ENCODE measurements around the gene TRMT61B.

The TRMT61B gene

DNA sequence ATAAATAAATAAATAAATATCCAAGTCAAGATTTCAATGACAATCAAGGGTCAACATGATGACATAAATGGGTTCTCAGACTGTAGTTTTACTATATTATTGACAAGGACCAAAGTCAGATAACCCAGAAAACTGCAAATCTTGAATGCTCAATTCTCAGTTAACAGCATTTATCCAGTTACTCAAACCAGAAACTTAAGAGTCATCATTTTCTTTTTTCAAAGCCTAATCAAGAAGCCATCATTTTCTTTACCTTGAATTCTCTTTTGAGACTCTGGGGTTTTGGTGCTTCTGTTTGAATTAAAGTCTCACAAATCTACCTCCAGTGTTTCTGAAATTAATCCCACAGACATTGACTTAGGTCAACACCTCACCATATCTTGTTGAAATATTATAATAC, 14.1 kb downstream of the TRMT61B start:
- no peak for DNase-seq (ENCODE audit: low spot score)

DNA sequence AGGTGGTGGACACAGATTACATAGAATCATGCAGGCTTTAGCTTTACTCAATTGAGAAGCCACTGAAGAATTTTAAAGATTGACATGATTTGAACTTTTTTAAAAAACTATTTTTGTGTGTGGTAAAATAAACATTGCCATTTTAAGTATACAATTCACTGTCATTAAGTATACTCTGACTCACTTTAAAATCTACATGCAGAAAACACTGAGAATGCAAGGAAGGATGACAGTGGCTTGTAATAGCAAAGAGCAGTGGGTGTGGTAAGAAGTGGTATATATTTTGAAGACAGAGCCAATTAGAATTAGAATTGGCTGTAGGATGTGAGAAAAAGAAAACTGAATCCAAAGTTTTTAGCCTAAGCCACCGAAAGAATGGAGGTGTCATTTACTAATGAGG, 14.9 kb downstream of the TRMT61B start:
- DNase-seq (ENCODE audit: low spot score) = no peak

GRCh38 chr2:28842042-28842441, 28.1 kb downstream of the TRMT61B start:
- no peak for DNase-seq (ENCODE audit: low spot score)

DNA sequence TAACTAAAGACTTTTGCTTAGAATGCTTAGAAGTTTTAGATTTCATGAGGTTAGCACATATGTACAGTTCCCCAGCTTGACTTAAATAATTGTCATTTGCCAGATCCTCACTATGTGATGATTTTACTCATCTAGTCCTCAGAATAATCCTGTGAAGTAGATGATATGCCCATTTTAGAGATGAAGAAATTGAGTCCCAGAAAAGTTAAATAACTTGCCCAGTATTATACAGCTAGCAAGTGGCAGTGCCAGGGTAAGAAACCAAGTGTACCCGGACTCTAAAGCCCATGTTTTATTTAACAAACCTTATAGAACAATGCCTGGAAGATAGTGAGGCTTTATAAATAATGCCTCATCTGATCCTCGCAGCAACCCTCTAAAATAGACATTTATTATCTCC, 31.1 kb downstream of the TRMT61B start:
- no peak for DNase-seq (ENCODE audit: low spot score)

DNA sequence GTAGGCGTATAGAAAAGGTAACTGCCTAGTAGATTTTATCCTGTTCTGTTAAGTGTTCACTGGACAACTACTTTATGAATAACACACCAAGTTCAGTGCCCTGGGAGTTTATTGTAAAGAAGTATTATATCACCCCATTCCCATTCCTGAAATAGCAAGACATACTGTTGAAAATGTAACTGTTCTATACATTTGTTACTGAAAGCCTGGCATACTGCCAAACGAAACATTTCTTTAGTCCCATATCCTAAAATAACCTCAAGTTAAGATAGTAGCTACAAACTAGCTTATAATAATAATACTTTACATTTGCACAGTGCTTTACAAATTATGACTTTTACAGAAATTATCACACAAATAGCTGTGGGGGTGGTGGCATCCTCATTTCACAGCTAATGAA, 34.3 kb downstream of the TRMT61B start:
- no peak for DNase-seq (ENCODE audit: low spot score)

DNA sequence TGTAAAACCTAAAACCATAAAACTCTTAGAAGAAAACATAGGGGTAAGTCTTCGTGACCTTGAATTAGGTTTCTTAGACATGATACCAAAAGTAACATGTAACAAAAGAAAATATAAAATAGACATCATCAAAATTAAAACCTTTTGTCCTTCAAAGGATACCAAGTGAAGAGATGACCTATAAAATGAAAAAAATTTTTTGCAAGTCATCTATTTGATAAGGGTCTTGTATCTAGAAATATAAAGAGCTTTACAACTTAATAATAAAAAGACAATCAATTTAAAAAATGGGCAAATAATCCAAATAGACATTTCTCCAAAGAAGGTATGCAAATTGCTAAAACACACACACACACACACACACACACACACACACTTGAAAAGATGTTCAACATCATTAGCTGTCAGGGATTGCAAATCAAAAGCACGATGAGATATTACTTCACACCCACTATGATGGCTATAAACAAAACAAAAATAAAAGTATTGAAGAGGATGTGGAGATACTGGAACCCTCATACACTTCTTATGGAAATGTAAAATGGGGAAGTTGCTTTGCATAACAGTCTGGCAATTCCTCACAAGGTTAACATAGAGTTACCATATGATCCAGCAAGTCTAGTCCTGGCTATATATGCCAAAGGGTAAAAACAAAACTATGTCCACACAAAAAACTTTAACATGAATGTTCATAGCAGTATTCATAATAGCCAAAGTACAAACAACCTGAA, 36.2 kb downstream of the TRMT61B start:
- no peak for DNase-seq (ENCODE audit: low spot score)

GRCh38 chr2:28828382-28828781, 41.7 kb downstream of the TRMT61B start:
- DNase-seq (ENCODE audit: low spot score) = no peak

DNA sequence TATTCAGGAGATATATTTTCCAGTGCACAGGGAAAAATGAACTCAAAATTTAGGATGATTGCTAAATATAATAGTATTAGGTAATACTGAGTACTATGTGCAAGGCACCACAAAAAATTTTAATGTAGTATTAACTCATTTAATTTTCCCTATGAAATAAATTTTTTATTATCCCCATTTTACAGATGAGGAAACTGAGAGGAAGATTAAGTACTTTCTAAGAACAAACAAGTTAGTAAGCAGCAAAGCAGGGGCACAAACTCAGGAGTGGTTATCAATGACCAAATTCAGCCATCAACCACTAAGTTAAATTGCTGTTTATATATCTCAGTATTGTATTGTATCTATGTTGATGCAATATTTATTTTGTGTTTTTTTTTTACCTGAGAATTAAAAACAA, 45.2 kb downstream of the TRMT61B start:
- DNase-seq (ENCODE audit: low spot score) = no peak

DNA sequence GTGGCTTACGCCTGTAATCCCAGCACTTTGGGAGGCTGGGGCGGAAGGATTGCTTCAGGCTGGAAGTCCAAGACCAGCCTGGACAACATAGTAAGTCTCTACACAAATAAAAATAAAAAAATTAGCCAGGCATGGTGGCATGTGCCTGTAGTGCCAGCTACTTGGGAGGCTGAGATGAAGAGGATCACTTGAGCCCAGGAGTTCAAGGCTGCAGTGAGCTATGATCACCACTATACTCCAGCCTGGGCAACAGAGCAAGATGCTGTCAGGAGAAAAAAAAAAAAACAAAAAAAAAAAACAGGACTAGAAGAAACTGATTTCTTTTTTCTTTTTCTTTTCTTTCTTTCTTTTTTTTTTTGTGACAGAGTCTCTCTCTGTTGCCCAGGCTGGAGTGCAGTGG, 45.9 kb downstream of the TRMT61B start:
- DNase-seq (ENCODE audit: low spot score) = no peak

DNA sequence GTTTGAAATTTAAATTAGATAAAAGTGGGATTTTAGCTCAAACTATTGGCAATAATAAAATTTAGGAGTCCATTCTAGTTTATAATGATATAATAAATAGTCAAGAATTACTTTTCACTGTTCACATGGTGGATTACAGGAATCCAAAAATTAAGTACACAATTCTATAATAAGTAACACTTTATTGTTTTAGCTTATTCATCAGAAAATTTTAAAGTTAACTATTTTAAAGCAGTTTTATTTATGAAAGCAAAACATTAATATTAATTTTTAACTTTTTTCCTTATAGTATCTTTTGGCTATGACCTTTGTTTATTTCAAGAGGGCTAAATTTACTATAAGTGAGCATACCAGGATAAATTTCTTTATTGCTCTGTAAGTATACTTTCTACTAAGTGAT, 48.1 kb downstream of the TRMT61B start:
- DNase-seq (ENCODE audit: low spot score) = no peak

DNA sequence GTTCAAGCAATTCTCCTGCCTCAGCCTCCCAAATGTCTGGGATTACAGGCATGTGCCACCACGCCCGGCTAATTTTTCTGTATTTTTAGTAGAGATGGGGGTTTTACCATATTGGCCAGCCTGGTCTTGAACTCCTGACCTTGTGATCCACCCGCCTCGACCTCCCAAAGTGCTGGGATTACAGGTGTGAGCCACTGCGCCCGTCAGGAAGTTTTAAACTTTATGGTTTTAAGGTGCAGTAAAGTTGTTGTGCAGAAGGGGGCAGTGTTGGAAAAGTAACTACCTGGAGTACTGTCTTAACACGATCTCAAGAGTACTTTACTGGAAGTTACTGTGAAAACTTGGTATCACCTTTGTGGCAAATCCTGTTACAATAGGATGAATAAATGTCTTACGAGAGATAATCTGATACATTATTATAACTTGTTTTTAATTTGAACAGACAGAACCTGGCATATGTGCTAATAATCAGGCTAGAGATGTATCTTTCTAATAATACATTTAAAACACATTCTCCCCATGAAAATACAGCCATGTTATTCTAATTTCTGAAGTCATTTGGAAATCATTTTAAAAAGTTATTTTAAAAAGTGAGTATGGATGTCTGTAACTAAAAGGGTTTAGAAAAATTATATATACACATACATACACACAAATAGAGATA, 48.7 kb downstream of the TRMT61B start:
- DNase-seq (ENCODE audit: low spot score) = no peak

DNA sequence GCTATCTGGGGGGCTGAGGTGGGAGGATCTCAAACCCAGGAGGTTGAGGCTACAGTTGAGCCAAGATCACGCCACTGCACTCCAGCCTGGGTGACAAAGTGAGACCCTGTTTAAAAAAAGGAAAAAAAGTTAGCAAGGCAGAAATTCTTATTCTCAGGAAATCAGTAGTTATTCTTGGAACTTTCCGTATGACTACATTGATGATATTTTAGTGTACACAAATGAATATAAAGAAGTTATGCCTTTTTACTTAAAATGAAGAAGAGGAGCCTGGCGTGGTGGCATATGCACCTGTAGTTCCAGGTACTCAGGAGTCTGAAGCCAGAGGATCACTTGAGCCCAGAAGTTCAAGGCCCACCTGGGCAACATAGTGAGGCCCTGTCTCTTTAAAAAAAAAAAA, 52.1 kb downstream of the TRMT61B start:
- no peak for DNase-seq (ENCODE audit: low spot score)

DNA sequence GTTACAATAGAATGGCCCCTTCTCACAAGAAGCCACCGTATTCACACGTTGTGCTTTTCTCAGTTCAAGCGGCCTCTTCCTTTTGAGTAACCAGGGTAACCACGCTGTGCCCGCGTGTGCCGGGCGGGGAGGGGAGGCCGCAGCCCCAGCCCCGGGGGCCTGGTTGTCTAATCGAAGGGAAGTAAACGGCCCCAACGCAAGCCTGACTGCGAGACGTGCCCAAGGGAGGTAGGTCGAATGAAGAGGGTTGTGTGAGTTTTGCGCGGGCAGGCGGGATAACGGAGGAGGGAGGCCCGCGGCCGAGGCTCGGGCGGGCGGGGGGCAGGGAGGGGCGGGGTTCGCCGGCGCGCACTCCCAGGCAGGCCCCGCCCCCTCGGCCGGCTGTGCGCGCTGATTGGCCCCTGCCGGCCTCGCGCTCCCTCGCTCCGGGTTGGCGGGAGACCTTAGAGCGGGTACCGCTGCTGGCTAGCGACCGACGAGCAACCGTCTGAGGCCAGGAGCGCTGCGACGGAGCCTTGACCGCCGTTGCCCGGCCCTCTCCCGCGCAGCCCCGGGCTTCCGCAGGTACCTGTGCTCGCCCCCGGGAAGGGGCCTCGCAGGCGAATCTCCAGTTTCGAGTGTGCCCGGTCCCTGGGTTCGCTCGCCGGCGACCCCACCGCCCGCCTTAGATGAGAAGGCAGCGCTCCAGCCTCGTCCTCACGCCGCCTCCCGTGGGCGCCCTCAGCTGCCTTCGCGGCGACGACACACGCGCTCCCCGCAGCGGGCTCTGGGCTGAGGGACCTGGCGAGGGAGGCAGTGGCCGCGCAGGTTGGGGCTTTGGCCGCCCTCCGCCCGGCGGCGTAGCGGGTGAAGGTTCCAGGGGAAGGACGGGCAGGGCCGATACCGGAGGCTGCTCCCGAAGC, 59.5 kb downstream of the TRMT61B start, which contains the start of gene SPDYA:
TSS of gene SPDYA (plus strand) at position 451 of the 902 bp plus-strand sequence. CDS start 5,181 bp downstream, outside the sequence.
- DNase-seq (ENCODE audit: low spot score) = peak; percentile 84

GRCh38 chr2:28809927-28810326, 60.2 kb downstream of the TRMT61B start:
- DNase-seq (ENCODE audit: low spot score) = no peak

DNA sequence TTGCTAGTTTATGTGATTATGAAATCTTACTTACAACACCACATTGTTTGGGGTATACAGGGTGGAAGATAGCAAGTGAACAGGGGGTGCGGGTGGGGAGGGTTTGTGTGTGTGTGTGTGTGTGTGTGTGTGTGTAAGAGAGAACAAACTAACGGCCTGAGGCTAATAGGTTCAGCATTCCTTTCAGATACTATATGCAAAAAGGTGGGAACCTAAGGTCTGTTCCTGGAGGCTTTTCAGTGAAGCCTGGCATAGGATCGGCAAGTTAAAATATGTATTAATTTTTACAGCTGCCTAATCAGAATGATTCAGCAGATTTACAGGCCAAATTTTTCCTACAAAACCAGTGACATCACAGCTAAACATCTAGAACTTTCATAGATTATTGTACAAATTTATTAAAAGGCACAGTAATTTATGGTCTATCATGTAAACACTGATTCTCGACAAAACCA, 67.1 kb downstream of the TRMT61B start:
- DNase-seq (ENCODE audit: low spot score) = no peak

DNA sequence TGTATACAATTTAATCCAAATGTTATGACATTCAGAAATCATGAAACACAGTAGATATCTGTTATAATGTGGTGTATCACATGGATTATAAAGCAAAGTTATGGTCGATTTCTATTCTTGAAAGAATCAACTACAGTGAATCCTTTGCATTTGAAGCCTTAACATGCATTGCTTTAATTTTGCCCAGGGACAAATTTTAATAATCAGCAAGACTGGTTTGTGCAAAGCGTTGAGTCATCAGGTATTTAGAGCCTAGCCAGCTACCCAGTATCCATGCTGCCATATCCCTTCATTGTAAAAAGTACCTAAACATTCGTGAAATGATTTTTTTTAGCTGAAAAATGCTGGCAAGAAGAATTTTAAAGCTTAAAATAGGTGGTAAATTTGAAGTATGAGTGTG, 68.4 kb downstream of the TRMT61B start:
- no peak for DNase-seq (ENCODE audit: low spot score)
